Tibial nerve (tissue), 4 donors: ENCODE measurements around the gene TMEM223. TPM values are rescaled to one million over a fixed set of nuclear protein-coding genes. Genes with fewer than 3 reads are reported as not detected.
"Not testable (repeated sequence)": the region's sequence is repeated elsewhere in the genome, so short reads cannot be mapped to it uniquely, and the experiment has no call there.

Experiments
- DNase-seq, 2 donors: peaks; one replicate each; pipeline ENCODE4 v3.0.0-alpha.2; 2019; ENCODE audit warnings: low spot score in 2 of 2
- H3K27ac ChIP-seq, 4 donors: fragments of 200-600 bp; sonication (generic) in 3 of 4; one replicate each; pipeline ENCODE4 v1.5.1; 2017 to 2019; ENCODE audit warnings: mild to moderate bottlenecking in 1 of 4
- H3K27me3 ChIP-seq, 2 donors: fragments of 200-600 bp; sonication (generic) in 1 of 2; one replicate each; pipeline versions ENCODE4 v1.5.1 to v1.6.0; 2017 to 2019
- H3K36me3 ChIP-seq, 3 donors: fragments of 200-600 bp; sonication (generic); one replicate each; pipeline ENCODE4 v1.5.1; 2018 to 2019
- H3K4me1 ChIP-seq, 4 donors: fragments of 200-600 bp; sonication (generic) in 3 of 4; one replicate each; pipeline ENCODE4 v1.5.1; 2017 to 2019
- H3K4me3 ChIP-seq, 4 donors: fragments of 200-600 bp; sonication (generic) in 3 of 4; one replicate each; pipeline ENCODE4 v1.5.1; 2017 to 2019; ENCODE audit warnings: mild to moderate bottlenecking in 1 of 4, moderate library complexity in 1 of 4
- H3K9me3 ChIP-seq, 4 donors: fragments of 200-600 bp; sonication (generic) in 3 of 4; one replicate each; pipeline ENCODE4 v1.5.1; 2017 to 2019
- EP300 ChIP-seq, 2 donors: sonication (generic); formaldehyde crosslinking; IDR thresholded peaks; one replicate each; pipeline ENCODE4 v1.6.1; 2017; ENCODE audit warnings: antibody characterized with exemption in 2 of 2, mild to moderate bottlenecking in 1 of 2
- POLR2A ChIP-seq, 2 donors: fragments of 450-650 bp; IDR thresholded peaks; one replicate each; pipeline ENCODE4 v1.6.1; 2017; ENCODE audit warnings: antibody characterized with exemption in 2 of 2, mild to moderate bottlenecking in 2 of 2, moderate library complexity in 2 of 2
- WGBS, 2 donors: methylation state at CpG; one replicate each; pipeline ENCODE4 v1.1.5; 2018; 5-methylcytosine and 5-hydroxymethylcytosine counted together
- total RNA-seq, 4 donors: library from RNA; depleted of rRNA; stranded (reverse); fragments of >200 nt; gene quantifications; one replicate each; pipeline ENCODE4 v1.1.0, GENCODE V29; 2016
- TF ChIP-seq, protein P1 (sequence below), 5 experiments: fragments of 200-600 bp in 3 of 5; fragments of 450-650 bp in 2 of 5; sonication (generic) in 3 of 5; IDR thresholded peaks; one replicate each; pipeline ENCODE4 v1.5.1; 2016 to 2019; ENCODE audit warnings: antibody characterized with exemption in 5 of 5, mild to moderate bottlenecking in 3 of 5, moderate library complexity in 2 of 5

Gene TMEM223
- total RNA-seq, 4 donors from 2014 or later, result 22.9 to 40.4 (median 31.3) TPM

DNA sequence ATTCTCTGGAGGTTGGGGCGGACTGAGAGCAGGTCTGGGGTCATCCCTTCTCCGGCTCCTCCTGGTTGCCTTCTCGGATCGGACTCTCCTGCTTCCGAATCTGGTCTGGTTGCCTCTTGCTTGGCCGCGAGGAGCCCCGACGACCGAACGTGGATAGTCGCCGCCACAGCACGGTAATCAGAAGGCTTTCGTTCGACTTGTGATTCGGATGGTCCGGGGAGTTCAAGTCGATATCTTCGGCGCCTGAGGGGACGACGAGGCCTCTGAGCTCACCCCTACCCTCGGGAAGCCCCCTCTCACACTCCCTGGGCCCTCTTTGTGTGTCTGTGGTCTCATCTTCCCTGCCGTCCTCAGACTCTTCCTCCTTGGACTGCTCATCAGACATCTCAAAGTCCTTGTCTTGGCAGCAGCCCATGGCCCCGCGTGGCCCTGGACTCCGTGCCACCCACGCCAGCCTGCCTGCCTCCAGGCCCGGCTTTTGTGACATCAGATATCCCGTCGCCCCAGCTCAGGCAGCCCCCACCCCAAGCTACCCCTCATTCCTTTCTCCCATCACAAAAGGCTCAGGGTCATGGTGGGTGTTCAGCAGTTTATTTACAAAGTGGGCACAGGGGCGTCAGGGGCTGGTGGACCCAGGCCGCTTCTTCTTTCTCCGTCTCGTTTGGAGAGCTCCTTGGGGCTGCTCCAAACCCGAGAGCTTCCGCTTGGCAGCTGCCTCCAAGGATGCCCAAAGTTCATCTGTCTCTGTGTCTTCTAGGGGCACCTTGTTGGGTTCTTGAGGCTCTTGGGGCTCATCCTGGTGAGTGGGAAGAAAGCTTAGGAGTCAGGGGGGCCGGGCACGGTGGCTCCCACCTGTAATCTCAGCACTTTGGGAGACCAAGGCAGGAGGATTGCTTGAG is 40.8 kb upstream of the TMEM223 start, which contains the start of gene TEX54:
Gene TEX54 (minus strand): TSS at position 506 of the 899 bp plus-strand sequence.
- Histone ChIP-seq H3K36me3 (peaks cover 0 to 49% (median 11%) of the 10 kb centered on the region in 3 donors), H3K9me3 (no peaks in the 10 kb centered on the region), H3K4me3 (peak within 1 kb of the TSS; percentile 79 to 96 (median 84)), H3K27ac (peak within 1 kb of the TSS; percentile 88 to 98 (median 96)), H3K27me3 (no peaks in the 10 kb centered on the region), H3K4me1 (peaks cover 0 to 69% (median 29%) of the 10 kb centered on the region in 4 donors)
- no peak for DNase-seq
- WGBS, 2 donors, result 3 to 9% methylated on average over 27 to 35 of the region's 40 CpGs
- peak in 1 of 2 donors; percentile 6 for TF ChIP-seq POLR2A (IDR thresholded peaks at IDR 0.05)
- TF ChIP-seq, protein P1, sequence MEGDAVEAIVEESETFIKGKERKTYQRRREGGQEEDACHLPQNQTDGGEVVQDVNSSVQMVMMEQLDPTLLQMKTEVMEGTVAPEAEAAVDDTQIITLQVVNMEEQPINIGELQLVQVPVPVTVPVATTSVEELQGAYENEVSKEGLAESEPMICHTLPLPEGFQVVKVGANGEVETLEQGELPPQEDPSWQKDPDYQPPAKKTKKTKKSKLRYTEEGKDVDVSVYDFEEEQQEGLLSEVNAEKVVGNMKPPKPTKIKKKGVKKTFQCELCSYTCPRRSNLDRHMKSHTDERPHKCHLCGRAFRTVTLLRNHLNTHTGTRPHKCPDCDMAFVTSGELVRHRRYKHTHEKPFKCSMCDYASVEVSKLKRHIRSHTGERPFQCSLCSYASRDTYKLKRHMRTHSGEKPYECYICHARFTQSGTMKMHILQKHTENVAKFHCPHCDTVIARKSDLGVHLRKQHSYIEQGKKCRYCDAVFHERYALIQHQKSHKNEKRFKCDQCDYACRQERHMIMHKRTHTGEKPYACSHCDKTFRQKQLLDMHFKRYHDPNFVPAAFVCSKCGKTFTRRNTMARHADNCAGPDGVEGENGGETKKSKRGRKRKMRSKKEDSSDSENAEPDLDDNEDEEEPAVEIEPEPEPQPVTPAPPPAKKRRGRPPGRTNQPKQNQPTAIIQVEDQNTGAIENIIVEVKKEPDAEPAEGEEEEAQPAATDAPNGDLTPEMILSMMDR (IDR thresholded peaks at IDR 0.05), result no peak

DNA sequence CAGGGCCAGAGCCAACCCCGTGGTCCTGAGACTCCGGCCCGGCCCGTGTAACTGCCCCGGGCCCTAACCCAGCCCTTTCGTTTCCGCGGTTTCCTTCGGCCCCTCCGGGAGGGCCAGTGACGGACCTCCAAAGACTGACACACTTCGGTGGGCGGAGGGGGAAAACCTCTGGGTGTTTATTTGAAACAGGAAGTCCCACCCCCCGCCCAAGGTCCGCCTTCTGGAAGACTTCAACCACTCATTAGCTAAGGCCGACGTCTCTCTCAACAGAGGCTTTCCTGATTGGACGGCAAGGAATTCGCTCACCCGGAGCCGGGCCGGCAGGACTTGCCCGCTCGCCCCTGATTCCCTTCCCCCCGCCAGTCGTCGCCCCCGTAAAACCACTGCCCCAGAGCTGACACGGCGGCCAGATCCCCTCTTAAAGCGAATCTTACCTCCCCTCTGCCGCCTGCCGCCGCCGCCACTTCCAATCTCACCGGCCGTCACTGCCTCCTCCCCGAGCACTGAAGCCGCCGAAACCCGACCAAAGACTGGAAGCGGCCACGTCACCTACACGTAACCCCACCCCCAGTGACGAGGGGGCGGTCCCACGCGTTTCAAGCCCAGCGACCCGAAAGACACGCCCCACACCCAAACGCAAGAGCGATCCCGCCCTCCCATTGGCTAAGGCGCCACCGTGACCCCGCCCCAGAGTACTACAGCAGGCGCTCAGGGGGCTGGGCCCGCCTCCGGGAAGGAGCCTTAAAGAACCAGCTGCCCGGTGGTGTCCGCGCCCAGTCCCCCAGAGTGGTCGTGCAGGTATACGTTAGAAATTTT is 39.9 kb upstream of the TMEM223 start, which contains the start of gene STX5:
Gene STX5 (minus strand): TSS at position 532 of the 816 bp plus-strand sequence. CDS start 808 bp downstream, outside the sequence.
- H3K27me3 ChIP-seq, result no peaks in the 10 kb centered on the region
- peak within 1 kb of the TSS; percentile 88 to 98 (median 96) for H3K27ac ChIP-seq
- DNase-seq, result peak; percentile 100
- 0 to 1% methylated on average over 24 to 52 of the region's 65 CpGs for WGBS, 2 donors
- peaks cover 0 to 50% (median 11%) of the 10 kb centered on the region in 3 donors for H3K36me3 ChIP-seq
- peak within 1 kb of the TSS; percentile 79 to 96 (median 84) for H3K4me3 ChIP-seq
- TF ChIP-seq, protein P1 (IDR thresholded peaks at IDR 0.05), result peak in 2 of 5 experiments; percentile 28 to 44
- TF ChIP-seq POLR2A (IDR thresholded peaks at IDR 0.05), result peak; percentile 65 to 96
- peak in 1 of 2 donors; percentile 97 for TF ChIP-seq EP300 (IDR thresholded peaks at IDR 0.05)
- H3K9me3 ChIP-seq, result no peaks in the 10 kb centered on the region
- peaks cover 0 to 70% (median 29%) of the 10 kb centered on the region in 4 donors for H3K4me1 ChIP-seq

DNA sequence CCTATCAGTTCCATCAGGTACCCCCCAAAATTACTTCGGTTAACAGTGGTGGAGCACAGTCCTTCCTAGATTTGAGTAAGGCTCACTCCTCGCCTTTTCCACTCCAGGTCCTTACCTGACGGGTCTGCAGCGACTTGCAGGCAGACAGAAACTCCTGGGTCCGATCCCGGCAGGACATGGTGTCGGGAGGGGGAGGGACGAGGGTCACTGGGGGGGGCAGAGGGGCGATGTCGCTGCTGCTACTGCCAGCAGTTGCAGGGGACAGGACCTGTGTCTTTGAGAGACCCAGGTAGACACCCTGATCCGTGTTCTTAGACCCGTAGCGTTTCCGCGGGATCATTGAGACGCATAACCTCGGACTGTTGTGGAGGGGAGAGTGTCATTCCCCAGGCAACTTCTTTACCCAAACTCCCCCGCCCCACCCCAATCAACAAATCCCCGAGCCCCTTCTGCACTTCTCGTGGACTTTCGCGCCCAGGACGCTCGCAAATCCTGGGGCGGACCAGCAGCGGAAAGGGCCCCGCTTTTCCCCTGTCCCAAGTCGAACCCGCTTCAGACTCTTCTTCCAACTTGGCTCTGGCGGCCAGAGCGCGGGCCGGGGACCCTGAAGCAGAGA is 39.2 kb upstream of the TMEM223 start:
- WGBS, 2 donors, result 0% methylated on average over 31 to 33 of the region's 33 CpGs
- Histone ChIP-seq H3K27me3 (no peaks in the 10 kb centered on the region), H3K4me3 (peak overlapping the region; percentile 79 to 96 (median 84)), H3K27ac (peak overlapping the region; percentile 88 to 98 (median 96)), H3K9me3 (no peaks in the 10 kb centered on the region), H3K4me1 (peaks cover 0 to 64% (median 29%) of the 10 kb centered on the region in 4 donors), H3K36me3 (peaks cover 0 to 50% (median 11%) of the 10 kb centered on the region in 3 donors)
- DNase-seq, result no peak
- TF ChIP-seq EP300 (IDR thresholded peaks at IDR 0.05) (no peak), POLR2A (IDR thresholded peaks at IDR 0.05) (no peak)
- TF ChIP-seq, protein P1 (IDR thresholded peaks at IDR 0.05), result no peak

GRCh38 chr11:62828130-62828529 is 36.3 kb upstream of the TMEM223 start:
- not testable (repeated sequence) for H3K27me3 ChIP-seq, H3K27ac ChIP-seq, DNase-seq, H3K4me3 ChIP-seq, H3K9me3 ChIP-seq
- peaks cover 0 to 42% (median 25%) of the 10 kb centered on the region in 4 donors for H3K4me1 ChIP-seq
- peaks cover 3 to 57% (median 21%) of the 10 kb centered on the region in 3 donors for H3K36me3 ChIP-seq
- WGBS, 2 donors, result 94% methylated on average over 8 of the region's 8 CpGs

GRCh38 chr11:62823677-62824076 is 31.9 kb upstream of the TMEM223 start:
- H3K36me3 ChIP-seq, result peaks cover 3 to 96% (median 31%) of the 10 kb centered on the region in 3 donors
- H3K9me3 ChIP-seq, result no peaks in the 10 kb centered on the region
- H3K4me1 ChIP-seq, result peaks cover 0 to 12% (median 2%) of the 10 kb centered on the region in 4 donors
- no peak overlapping the region for H3K4me3 ChIP-seq
- TF ChIP-seq, protein P1 (IDR thresholded peaks at IDR 0.05), result no peak
- no peak for DNase-seq
- WGBS, 2 donors, result 93 to 94% methylated on average over 3 of the region's 3 CpGs
- H3K27me3 ChIP-seq, result no peaks in the 10 kb centered on the region
- no peak overlapping the region for H3K27ac ChIP-seq
